ENCODE results near the gene SYCE1. TPM values are rescaled to one million over a fixed set of nuclear protein-coding genes. Genes with fewer than 3 reads are reported as not detected.

The SYCE1 gene
- total and polyA plus RNA-seq, 2 experiments from 2014 or later, result 0.53 TPM; not detected in 1

GRCh38 chr10:133530506-133530905 lies 34.9 kb downstream of the SYCE1 start (continued):
- TF ChIP-seq ZNF462 (CRISPR knock-in tag; IDR thresholded peaks at IDR 0.05) (no peak), EZH2 (IDR thresholded peaks at IDR 0.05; ENCODE audit: low read depth, unreplicated experiment) (no peak), ETS1 (IDR thresholded peaks at IDR 0.05) (no peak), NANOG (IDR thresholded peaks at IDR 0.05; ENCODE audit: borderline replicate concordance) (no peak), JUNB (IDR thresholded peaks at IDR 0.05; ENCODE audit: unreplicated experiment) (no peak), ZNF331 (CRISPR knock-in tag; IDR thresholded peaks at IDR 0.05; ENCODE audit: low read depth) (no peak), REST (IDR thresholded peaks at IDR 0.05; ENCODE audit: unreplicated experiment) (no peak), POLR2AphosphoS5 (IDR thresholded peaks at IDR 0.05; ENCODE audit: low read depth) (no peak), CREB1 (CRISPR knock-in tag; IDR thresholded peaks at IDR 0.05; ENCODE audit: low read depth) (no peak)

Data from GM23338 (cell line).